Vagina (tissue), 2 donors: ENCODE data around the gene CEP152. TPM values are rescaled to one million over a fixed set of nuclear protein-coding genes. Genes with fewer than 3 reads are reported as not detected.

Experiments used
- DNase-seq, 2 donors: peaks; one replicate each; pipeline ENCODE4 v3.0.0-alpha.2; 2017; ENCODE audit errors: extremely low spot score in 2 of 2
- H3K27ac ChIP-seq: fragments of 200-600 bp; sonication (generic); one replicate; pipeline ENCODE4 v1.5.1; 2019
- H3K27me3 ChIP-seq: fragments of 200-600 bp; sonication (generic); one replicate; pipeline ENCODE4 v1.5.1; 2019
- H3K36me3 ChIP-seq, 2 donors: fragments of 200-600 bp; sonication (generic); one replicate each; pipeline ENCODE4 v1.5.1; 2017 to 2019
- H3K4me1 ChIP-seq: fragments of 200-600 bp; sonication (generic); one replicate; pipeline ENCODE4 v1.5.1; 2019
- H3K4me3 ChIP-seq, 2 donors: fragments of 200-600 bp; sonication (generic); 1 replicate in 1 of 2; 2 replicates in 1 of 2; pipeline ENCODE4 v1.5.1; 2016 to 2019
- H3K9me3 ChIP-seq: fragments of 200-600 bp; sonication (generic); one replicate; pipeline ENCODE4 v1.5.1; 2019
- CTCF ChIP-seq, 3 experiments: fragments of 450-650 bp in 2 of 3; fragments of 200-600 bp in 1 of 3; sonication (generic) in 1 of 3; IDR thresholded peaks; one replicate each; pipeline ENCODE4 v1.5.1; 2017 to 2019; ENCODE audit warnings: antibody characterized with exemption in 3 of 3, mild to moderate bottlenecking in 2 of 3, moderate library complexity in 2 of 3
- POLR2A ChIP-seq, 2 donors: fragments of 450-650 bp; IDR thresholded peaks; one replicate each; pipeline ENCODE4 v1.6.1; 2017; ENCODE audit warnings: antibody characterized with exemption in 2 of 2, mild to moderate bottlenecking in 2 of 2, moderate library complexity in 2 of 2
- POLR2AphosphoS5 ChIP-seq, 2 donors: sonication (generic); formaldehyde crosslinking; IDR thresholded peaks; one replicate each; pipeline ENCODE4 v1.9.0; 2017; ENCODE audit warnings: antibody characterized with exemption in 2 of 2, mild to moderate bottlenecking in 2 of 2, low read depth in 1 of 2; ENCODE audit not compliant: insufficient read depth in 1 of 2
- intact Hi-C: fragments of 100-400 bp; cut with DNase I; formaldehyde crosslinking; loops from one replicate; pipeline ENCODE4 v1.15.1; 2023
- total RNA-seq: library from RNA; depleted of rRNA; stranded (reverse); fragments of >200 nt; gene quantifications from one replicate; pipeline ENCODE4 v1.2.3, GENCODE V29; 2016

CEP152 gene
- total RNA-seq, 1 donor from 2014 or later: 4.4 TPM

DNA sequence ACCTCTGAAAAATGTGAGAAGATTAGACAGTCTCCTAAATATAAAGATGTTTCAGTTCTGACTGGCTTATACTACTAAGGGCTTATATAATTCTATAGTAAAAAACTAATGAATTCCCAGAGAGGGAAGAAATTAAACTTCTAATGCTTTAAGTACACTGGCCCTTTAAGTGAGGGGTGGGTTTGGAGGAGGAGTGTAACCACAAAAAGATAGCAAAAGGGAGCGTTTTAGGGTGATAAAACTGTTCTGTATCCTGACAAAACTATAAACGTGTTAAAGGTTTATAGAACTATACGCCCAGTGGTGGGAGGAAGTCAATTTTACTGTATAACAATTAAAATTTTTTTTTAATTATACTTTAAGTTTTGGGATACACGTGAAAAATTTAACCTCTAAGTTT, 45.8 kb downstream of the CEP152 start:
- Histone ChIP-seq H3K9me3 (no peaks in the 10 kb centered on the region), H3K27me3 (no peaks in the 10 kb centered on the region), H3K36me3 (peaks cover 0 to 8% of the 10 kb centered on the region in 2 donors), H3K4me1 (no peaks in the 10 kb centered on the region), H3K27ac (no peak overlapping the region), H3K4me3 (no peak overlapping the region)
- no peak for DNase-seq
- intact Hi-C loops: no loop called here
- TF ChIP-seq POLR2A (IDR thresholded peaks at IDR 0.05) (no peak), POLR2AphosphoS5 (IDR thresholded peaks at IDR 0.05; ENCODE audit: insufficient read depth in 1 of 2, low read depth in 1 of 2) (no peak), CTCF (IDR thresholded peaks at IDR 0.05) (no peak)

DNA sequence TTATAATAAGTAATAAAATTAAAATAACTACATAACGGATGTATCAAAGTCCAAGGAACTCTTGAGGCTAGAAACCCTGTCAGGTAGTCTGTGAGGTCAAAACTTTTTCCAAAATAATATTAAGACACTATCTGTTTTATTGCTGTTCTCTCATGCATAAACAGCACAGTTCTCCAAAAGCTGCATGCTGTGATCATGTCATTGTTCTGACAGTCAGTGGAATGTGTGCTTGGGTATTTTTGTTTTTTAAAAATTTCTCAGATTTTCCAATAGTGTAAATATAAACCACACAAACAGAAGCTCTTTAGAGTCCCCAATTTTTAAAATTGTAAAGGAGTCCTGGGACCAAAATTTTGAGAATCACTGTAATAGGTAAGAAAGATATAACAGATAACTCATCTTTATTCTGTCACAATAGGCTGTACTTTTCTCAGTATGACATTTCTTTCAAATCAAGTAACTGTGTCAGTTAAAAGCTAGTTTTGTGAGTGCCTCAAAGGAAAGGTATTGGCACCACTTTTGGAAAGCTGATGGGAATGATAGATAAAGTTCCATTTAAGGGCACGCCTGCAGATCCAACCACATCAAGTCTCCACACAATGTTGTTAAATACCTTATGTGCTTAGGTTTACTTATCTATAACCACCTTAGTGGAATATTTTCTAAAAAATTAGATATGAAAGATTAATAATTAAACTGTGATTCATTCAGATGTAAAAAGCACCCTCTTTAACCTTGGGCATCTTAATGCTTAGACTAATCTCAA, 49.3 kb downstream of the CEP152 start:
- Histone ChIP-seq H3K27me3 (no peaks in the 10 kb centered on the region), H3K4me1 (no peaks in the 10 kb centered on the region), H3K36me3 (peaks cover 0 to 8% of the 10 kb centered on the region in 2 donors), H3K9me3 (no peaks in the 10 kb centered on the region), H3K4me3 (no peak overlapping the region), H3K27ac (no peak overlapping the region)
- no peak for TF ChIP-seq POLR2A (IDR thresholded peaks at IDR 0.05)
- TF ChIP-seq POLR2AphosphoS5 (IDR thresholded peaks at IDR 0.05; ENCODE audit: insufficient read depth in 1 of 2, low read depth in 1 of 2): no peak
- no peak for TF ChIP-seq CTCF (IDR thresholded peaks at IDR 0.05)
- DNase-seq: no peak
- intact Hi-C loops: no loop called here

DNA sequence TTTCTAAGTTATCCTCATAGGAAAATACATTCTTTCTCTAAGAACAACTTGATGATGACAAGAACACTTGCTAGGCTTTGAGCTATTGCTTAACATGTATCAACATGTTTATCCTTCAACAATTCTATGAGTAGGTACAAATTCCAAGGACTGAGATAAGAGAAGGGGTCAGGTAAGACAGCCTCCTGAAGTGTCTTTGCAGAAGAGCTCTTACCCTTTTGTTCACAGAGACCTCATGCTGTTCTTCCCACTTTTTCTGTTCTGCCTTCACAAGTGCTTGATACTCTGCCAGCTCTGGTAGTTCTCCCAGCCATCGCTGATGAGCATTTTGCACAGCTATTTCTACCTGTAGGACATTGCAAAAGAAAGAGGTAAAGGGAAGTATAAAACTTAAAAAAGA, 50.9 kb downstream of the CEP152 start:
- intact Hi-C loops: no loop called here
- Histone ChIP-seq H3K27me3 (no peaks in the 10 kb centered on the region), H3K9me3 (no peaks in the 10 kb centered on the region), H3K27ac (no peak overlapping the region), H3K4me1 (no peaks in the 10 kb centered on the region), H3K36me3 (peaks cover 0 to 8% of the 10 kb centered on the region in 2 donors), H3K4me3 (no peak overlapping the region)
- TF ChIP-seq POLR2A (IDR thresholded peaks at IDR 0.05): no peak
- TF ChIP-seq POLR2AphosphoS5 (IDR thresholded peaks at IDR 0.05; ENCODE audit: insufficient read depth in 1 of 2, low read depth in 1 of 2): no peak
- no peak for TF ChIP-seq CTCF (IDR thresholded peaks at IDR 0.05)
- no peak for DNase-seq

GRCh38 chr15:48757661-48758060, 53.2 kb downstream of the CEP152 start:
- Histone ChIP-seq H3K4me1 (no peaks in the 10 kb centered on the region), H3K36me3 (peaks cover 0 to 8% of the 10 kb centered on the region in 2 donors), H3K27ac (no peak overlapping the region), H3K4me3 (no peak overlapping the region), H3K9me3 (no peaks in the 10 kb centered on the region), H3K27me3 (no peaks in the 10 kb centered on the region)
- TF ChIP-seq POLR2A (IDR thresholded peaks at IDR 0.05) (no peak), CTCF (IDR thresholded peaks at IDR 0.05) (no peak), POLR2AphosphoS5 (IDR thresholded peaks at IDR 0.05; ENCODE audit: insufficient read depth in 1 of 2, low read depth in 1 of 2) (no peak)
- intact Hi-C loops: no loop called here
- no peak for DNase-seq

DNA sequence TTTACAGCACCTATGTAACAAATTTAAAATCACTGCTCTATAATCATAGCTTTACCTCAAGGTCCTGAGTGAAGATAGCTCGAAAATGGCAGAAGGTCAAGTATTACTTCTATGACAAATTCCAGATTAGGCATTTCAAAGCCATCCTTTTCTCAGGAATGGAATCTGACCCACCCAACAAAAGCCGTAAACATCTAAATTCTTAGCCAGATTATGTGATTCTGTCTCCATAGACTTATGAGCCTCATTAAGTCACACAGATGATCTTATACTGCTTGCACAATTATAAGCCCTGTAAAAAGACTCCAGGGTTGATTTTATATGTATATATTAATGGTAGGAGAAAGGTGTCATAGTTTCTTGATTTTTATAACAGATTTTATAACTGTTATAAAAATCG, 56.9 kb downstream of the CEP152 start:
- no peak overlapping the region for H3K4me3 ChIP-seq
- no peak for DNase-seq
- H3K4me1 ChIP-seq: no peaks in the 10 kb centered on the region
- intact Hi-C loops: no loop called here
- H3K27ac ChIP-seq: no peak overlapping the region
- no peaks in the 10 kb centered on the region for H3K27me3 ChIP-seq
- no peaks in the 10 kb centered on the region for H3K36me3 ChIP-seq
- no peak for TF ChIP-seq POLR2A (IDR thresholded peaks at IDR 0.05)
- TF ChIP-seq CTCF (IDR thresholded peaks at IDR 0.05): no peak
- no peak for TF ChIP-seq POLR2AphosphoS5 (IDR thresholded peaks at IDR 0.05; ENCODE audit: insufficient read depth in 1 of 2, low read depth in 1 of 2)
- H3K9me3 ChIP-seq: no peaks in the 10 kb centered on the region
